Keratinocyte (primary cell): ENCODE measurements around the gene BAHCC1.

ENCODE experiments used
- CTCF ChIP-seq, 3 experiments: IDR thresholded peaks in 1 of 3; conservative IDR thresholded peaks in 1 of 3; optimal IDR thresholded peaks in 1 of 3; 2 replicates in 2 of 3; 3 replicates in 1 of 3; pipeline versions ENCODE3 to v1.5.1; 2011; ENCODE audit warnings: low read length in 3 of 3, mild to moderate bottlenecking in 3 of 3, moderate library complexity in 2 of 3, control low read depth in 1 of 3, inconsistent platforms in 1 of 3; ENCODE audit not compliant: insufficient read depth in 2 of 3; ENCODE audit errors: extremely low read depth in 1 of 3
- EZH2 ChIP-seq: IDR thresholded peaks from one replicate; pipeline ENCODE4 v1.6.1; 2012; ENCODE audit warnings: inconsistent platforms, mild to moderate bottlenecking, low read length, moderate library complexity

DNA sequence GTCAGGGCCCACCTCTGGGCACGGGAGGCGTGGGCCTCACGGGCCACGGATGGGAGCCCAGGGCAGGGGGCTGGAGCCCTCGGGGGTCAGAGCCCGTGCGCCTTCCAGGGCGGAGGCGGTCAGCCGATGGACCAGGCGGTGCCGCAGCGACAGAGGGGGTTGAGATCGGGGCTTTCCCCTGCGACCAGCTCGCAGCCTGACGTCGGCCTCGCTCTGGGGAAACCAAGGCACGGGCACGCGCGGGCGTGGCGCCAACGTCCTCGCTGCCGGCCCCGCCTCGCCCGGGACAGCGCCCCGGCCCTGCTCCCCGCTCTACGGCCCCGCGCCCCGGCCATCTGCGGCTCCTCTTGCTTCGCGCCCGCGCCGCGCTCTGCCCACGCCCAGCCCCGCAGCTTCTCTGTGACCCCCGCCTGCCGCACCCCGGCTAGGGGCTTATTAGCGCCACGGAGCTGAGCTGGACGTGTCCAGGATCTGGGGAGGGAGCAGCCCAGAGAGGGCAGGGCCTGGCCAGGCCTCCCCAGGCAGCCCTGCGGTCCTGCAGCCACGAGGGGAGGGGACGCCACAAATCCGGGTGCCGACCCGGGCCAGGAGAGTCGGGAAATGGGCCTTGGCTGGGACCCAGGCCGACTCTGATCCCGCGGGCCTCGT, 103.8 kb downstream of the BAHCC1 start:
- no peak for TF ChIP-seq CTCF (optimal IDR thresholded peaks at IDR 0.05 in 1 of 3, IDR thresholded peaks at IDR 0.05 in 1 of 3, conservative IDR thresholded peaks at IDR 0.05 in 1 of 3; ENCODE audit: extremely low read depth in 1 of 3, insufficient read depth in 2 of 3, low read length in 3 of 3)
- TF ChIP-seq EZH2: no peak
